Kidney capillary endothelial cell (primary cell): ENCODE data around the gene NDEL1.

Experiments
- DNase-seq: peaks from one replicate; pipeline ENCODE4 v3.0.0-alpha.2; 2018; ENCODE audit warnings: low spot score

NDEL1 gene

GRCh38 chr17:8479431-8479947 lies 43.8 kb downstream of the NDEL1 start:
- DNase-seq: no peak

- DNase-seq: no peak
Observed at GRCh38 chr17:8480011-8480976, 44.6 kb downstream of the NDEL1 start.

GRCh38 chr17:8481089-8481488 lies 45.4 kb downstream of the NDEL1 start:
- no peak for DNase-seq

- DNase-seq: no peak
Observed at GRCh38 chr17:8481703-8482102, 46.0 kb downstream of the NDEL1 start.

DNA sequence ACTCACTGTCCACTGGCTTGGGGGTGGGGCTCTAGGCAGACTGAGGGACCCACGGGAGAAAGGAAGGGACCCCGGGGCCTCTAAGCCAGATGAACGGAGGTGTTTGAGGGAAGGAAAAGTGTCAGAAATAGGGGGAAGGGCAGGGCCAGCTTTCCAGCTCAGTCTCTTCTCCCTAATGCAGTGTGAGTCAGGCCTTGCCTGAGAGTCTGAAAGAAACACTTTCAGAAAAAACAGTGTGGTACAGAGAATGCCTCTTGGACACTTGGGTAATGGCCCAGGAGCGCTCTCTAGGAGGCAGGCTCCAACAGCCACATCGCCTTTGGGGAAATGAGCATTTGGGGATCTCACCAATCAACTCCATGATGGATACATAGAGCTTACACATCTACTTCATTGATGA lies 46.9 kb downstream of the NDEL1 start:
- DNase-seq: no peak

DNA sequence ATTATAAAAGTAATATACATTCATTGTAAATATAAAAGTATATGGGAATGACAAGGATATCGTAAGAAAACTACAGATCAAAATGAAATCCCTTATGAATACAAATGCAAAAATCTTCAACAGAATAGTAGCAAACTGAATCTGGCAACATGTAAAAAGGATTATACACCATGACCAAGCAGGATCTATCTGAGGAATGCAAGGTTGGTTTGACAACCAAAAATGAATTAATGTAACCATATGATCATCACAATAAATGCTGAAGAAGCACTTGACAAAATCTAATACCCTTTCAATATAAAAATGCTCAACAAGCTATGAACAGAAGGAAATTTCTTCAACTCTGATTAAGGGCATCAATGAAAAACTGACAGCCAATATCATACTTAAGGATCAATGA lies 48.8 kb downstream of the NDEL1 start:
- DNase-seq: no peak

DNA sequence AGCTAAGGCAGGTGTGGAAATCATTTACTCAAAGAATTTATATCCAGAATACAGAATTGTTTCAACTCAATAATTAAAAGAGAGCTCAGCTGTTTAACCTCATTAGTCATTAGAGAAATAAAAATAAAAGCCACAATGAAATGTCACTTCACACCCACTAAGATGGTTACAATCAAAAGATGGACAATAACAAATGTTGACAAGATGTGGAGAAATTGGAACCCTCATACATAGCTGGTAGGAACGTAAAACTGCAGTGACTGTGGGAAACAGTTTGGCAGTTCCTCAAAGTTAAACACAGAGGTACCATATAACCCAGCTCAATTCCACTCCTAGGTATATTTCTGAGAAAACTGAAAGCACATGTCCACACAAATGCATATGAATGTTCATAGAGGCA lies 49.8 kb downstream of the NDEL1 start:
- no peak for DNase-seq

- no peak for DNase-seq
Observed at GRCh38 chr17:8487130-8487645, 51.5 kb downstream of the NDEL1 start.

- DNase-seq: no peak
Observed at GRCh38 chr17:8487743-8488142, 52.1 kb downstream of the NDEL1 start.

GRCh38 chr17:8488491-8488890 lies 52.8 kb downstream of the NDEL1 start:
- DNase-seq: no peak

GRCh38 chr17:8488901-8489300 lies 53.2 kb downstream of the NDEL1 start:
- peak; percentile 14 for DNase-seq

GRCh38 chr17:8489841-8490240 lies 54.2 kb downstream of the NDEL1 start:
- no peak for DNase-seq

DNA sequence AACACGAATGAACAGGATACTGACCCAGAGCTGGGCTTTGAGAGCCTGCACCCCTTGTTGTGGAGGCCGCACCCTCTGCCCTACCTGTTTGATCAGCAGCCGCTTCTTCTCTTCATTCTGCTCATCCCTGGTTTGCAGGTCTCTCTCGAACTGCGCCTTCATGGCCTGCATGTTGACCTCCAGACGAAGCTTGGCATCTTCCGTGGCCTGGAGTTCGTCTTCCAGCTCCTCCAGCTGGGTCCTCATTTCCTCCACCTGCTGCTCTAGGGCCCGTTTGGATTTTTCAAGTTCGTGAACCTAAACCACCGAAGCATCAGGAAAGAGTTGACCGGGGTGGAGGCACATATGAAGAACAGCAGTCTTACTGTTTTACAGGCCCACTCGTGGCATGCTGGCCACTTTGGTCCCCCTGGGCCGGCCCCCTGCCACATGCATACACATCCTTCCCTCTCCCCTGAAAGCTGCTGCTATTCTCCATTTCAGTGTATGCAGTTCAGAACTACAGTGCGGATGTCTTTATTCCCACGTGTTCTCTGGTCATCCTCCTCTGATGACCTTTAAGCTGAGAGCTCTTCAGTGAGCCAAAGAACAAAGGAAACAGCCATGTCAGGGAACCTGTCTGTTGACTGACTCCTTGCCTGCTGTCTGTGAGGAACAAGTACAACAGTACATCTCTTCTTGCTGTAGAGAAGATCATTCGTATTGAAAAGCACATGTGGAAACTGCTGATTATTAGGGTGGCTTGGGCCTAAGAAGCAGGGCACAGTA lies 54.8 kb downstream of the NDEL1 start:
- no peak for DNase-seq

GRCh38 chr17:8492121-8492520 lies 56.4 kb downstream of the NDEL1 start:
- DNase-seq: no peak

- DNase-seq: no peak
Observed at GRCh38 chr17:8494021-8494420, 58.3 kb downstream of the NDEL1 start.

DNA sequence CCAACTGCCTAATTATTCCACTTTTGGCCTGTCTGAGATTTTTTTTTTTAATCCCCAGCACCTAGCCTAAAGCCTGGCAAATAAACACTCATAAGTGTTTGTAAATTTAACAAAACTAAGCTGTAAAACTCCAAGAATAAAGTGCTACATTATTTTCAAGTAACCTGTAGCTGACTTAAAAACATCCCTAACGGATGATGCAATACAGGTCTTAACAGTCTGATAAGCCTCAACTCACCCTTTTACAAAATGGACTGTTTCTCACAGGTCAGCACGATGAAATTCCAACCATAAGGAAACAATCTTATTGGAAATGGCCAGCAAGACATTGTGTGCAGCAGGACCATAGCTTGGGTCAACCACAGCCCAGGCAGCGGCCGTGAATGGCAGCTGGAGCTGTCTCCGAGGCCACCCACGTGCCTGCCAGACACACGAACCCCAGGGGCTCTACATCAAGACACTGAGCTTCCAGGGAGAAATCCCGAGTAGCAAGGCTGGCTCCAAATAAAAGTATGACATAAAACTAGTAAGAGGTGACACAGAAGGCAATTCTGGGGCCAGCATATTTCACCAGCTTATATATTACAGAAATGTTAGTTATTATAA lies 58.9 kb downstream of the NDEL1 start:
- DNase-seq: no peak

GRCh38 chr17:8496081-8496480 lies 60.4 kb downstream of the NDEL1 start:
- no peak for DNase-seq

- DNase-seq: no peak
Observed at GRCh38 chr17:8499171-8499570, 63.5 kb downstream of the NDEL1 start.

- no peak for DNase-seq
Observed at GRCh38 chr17:8499614-8500013, 63.9 kb downstream of the NDEL1 start.

GRCh38 chr17:8500609-8501008 lies 64.9 kb downstream of the NDEL1 start:
- no peak for DNase-seq

- DNase-seq: no peak
Observed at GRCh38 chr17:8502126-8502525, 66.4 kb downstream of the NDEL1 start.

GRCh38 chr17:8503368-8503767 lies 67.7 kb downstream of the NDEL1 start:
- DNase-seq: no peak
